PC-3 (cell line): ENCODE data around the gene HOPX. TPM values are rescaled to one million over a fixed set of nuclear protein-coding genes. Genes with fewer than 3 reads are reported as not detected.
A peak's percentile ranks its signal among the peaks of the same experiment; 100 is the strongest.

ENCODE experiments used
- ATAC-seq: fragments of 200-7000 bp; cut with Tn5 transposase; 2 replicates; pipeline ENCODE4 v1.9.1; 2020; ENCODE audit warnings: mild to moderate bottlenecking, moderate library complexity
- BruUV-seq: library from RNA; stranded (reverse); fragments of 400-500 nt; replicated peaks from 2 replicates; lab custom pipeline; 2021; lab: Mats Ljungman, UMichigan
- CTCF ChIA-PET: fragments of 300-600 bp; sonication (Branson Sonifier 250); formaldehyde crosslinking; loops from one replicate; lab custom pipeline; 2022; ENCODE audit warnings: antibody characterized with exemption; lab: Charles Lee
- POLR2A ChIA-PET: fragments of 300-600 bp; sonication (Branson Sonifier 250); formaldehyde crosslinking; loops from one replicate; lab custom pipeline; 2022; ENCODE audit warnings: antibody characterized with exemption; ENCODE audit not compliant: unreplicated experiment; lab: Charles Lee
- DNase-seq: peaks from one replicate; pipeline ENCODE4 v3.0.0-alpha.2; 2015
- H2AFZ ChIP-seq: fragments of 300-600 bp; sonication (generic); 2 replicates; pipeline ENCODE4 v1.6.0; 2016; ENCODE audit warnings: antibody characterized with exemption, low read length
- H3F3A ChIP-seq: fragments of 300-600 bp; sonication (generic); one replicate; pipeline ENCODE4 v1.6.0; 2017; ENCODE audit warnings: antibody characterized with exemption, low read length, control low read depth, mild to moderate bottlenecking; ENCODE audit not compliant: unreplicated experiment
- H3K27ac ChIP-seq: fragments of 300-600 bp; sonication (generic); 2 replicates; pipeline ENCODE4 v1.5.1; 2016; ENCODE audit warnings: mild to moderate bottlenecking, low read length
- H3K27me3 ChIP-seq: fragments of 300-600 bp; sonication (generic); 2 replicates; pipeline ENCODE4 v1.6.1; 2016; ENCODE audit warnings: low read length, mixed read lengths
- H3K36me3 ChIP-seq: fragments of 300-600 bp; sonication (generic); 2 replicates; pipeline ENCODE4 v1.6.1; 2016; ENCODE audit warnings: low read depth, mixed run types, low read length, mixed read lengths
- H3K4me1 ChIP-seq: fragments of 300-600 bp; sonication (generic); 2 replicates; pipeline ENCODE4 v1.5.1; 2016; ENCODE audit warnings: low read length; ENCODE audit not compliant: insufficient read depth
- H3K4me2 ChIP-seq: fragments of 300-600 bp; sonication (generic); 2 replicates; pipeline ENCODE4 v1.6.0; 2016; ENCODE audit warnings: low read length
- H3K4me3 ChIP-seq: fragments of 300-600 bp; sonication (generic); 2 replicates; pipeline ENCODE4 v1.5.1; 2016; ENCODE audit warnings: mild to moderate bottlenecking, low read length, mixed read lengths
- H3K79me2 ChIP-seq: fragments of 300-600 bp; sonication (generic); 2 replicates; pipeline ENCODE4 v1.6.1; 2017; ENCODE audit warnings: low read length, mixed read lengths
- H3K9ac ChIP-seq: fragments of 300-600 bp; sonication (generic); 2 replicates; pipeline ENCODE4 v1.6.0; 2016; ENCODE audit warnings: mild to moderate bottlenecking, low read length
- H3K9me2 ChIP-seq: fragments of 300-600 bp; sonication (generic); replicated peaks from 2 replicates; pipeline ENCODE4 v1.6.1; 2016; ENCODE audit warnings: mixed run types, low read length, mixed read lengths
- H3K9me3 ChIP-seq: fragments of 300-600 bp; sonication (generic); 2 replicates; pipeline ENCODE4 v1.6.1; 2016; ENCODE audit warnings: low read length, mixed read lengths
- H4K20me1 ChIP-seq: fragments of 300-600 bp; sonication (generic); 2 replicates; pipeline ENCODE4 v1.6.1; 2016; ENCODE audit warnings: low read length, mixed read lengths
- CTCF ChIP-seq: fragments of 300-600 bp; sonication (generic); conservative IDR thresholded peaks from 2 replicates; pipeline ENCODE4 v1.5.1; 2017; ENCODE audit warnings: antibody characterized with exemption, low read depth, mild to moderate bottlenecking, low read length
- EZH2 ChIP-seq: fragments of 300-600 bp; sonication (generic); IDR thresholded peaks from one replicate; pipeline ENCODE4 v1.6.1; 2017; ENCODE audit warnings: antibody characterized with exemption, mild to moderate bottlenecking, low read length; ENCODE audit not compliant: unreplicated experiment
- EZH2phosphoT487 ChIP-seq: fragments of 300-600 bp; sonication (generic); IDR thresholded peaks from 2 replicates; pipeline ENCODE4 v1.6.1; 2018; ENCODE audit warnings: mild to moderate bottlenecking, antibody characterized with exemption, low read length, borderline replicate concordance
- intact Hi-C: fragments of 100-400 bp; cut with micrococcal nuclease; formaldehyde crosslinking; loops from 2 replicates; pipeline ENCODE4 v1.9.0; 2023
- total RNA-seq: library from RNA; depleted of rRNA; stranded (reverse); fragments of >200 nt; gene quantifications from 2 replicates; pipeline ENCODE4 v1.2.3, GENCODE V29; 2014

The HOPX gene
- total RNA-seq, 1 experiment from 2014 or later, result 0.87 TPM

- Histone ChIP-seq H3K27ac (no peak overlapping the region), H3K4me2 (no peak overlapping the region), H3K36me3 (no peaks in the 10 kb centered on the region), H3K9me2 (no peaks in the 10 kb centered on the region), H3K4me3 (no peak overlapping the region), H4K20me1 (no peaks in the 10 kb centered on the region), H2AFZ (no peak overlapping the region), H3F3A (no peaks in the 10 kb centered on the region), H3K9me3 (no peaks in the 10 kb centered on the region), H3K27me3 (no peaks in the 10 kb centered on the region), H3K4me1 (0 out of 2 replicates have a peak, but pooled peaks cover 8% of the 10 kb centered on the region), H3K79me2 (no peaks in the 10 kb centered on the region), H3K9ac (no peak overlapping the region)
- intact Hi-C loops, result no loop called here
- DNase-seq, result no peak
- no peak for ATAC-seq
- TF ChIP-seq CTCF (no peak), EZH2phosphoT487 (no peak), EZH2 (no peak)
- BruUV-seq, result no TSS peak
- POLR2A ChIA-PET, result no interaction called here
- CTCF ChIA-PET, result interaction anchor here (0.6 kb wide), 1 partner anchor 83 kb away, joined by 3 read pairs; no protein-coding TSS in a partner anchor
These were observed 42.6 kb upstream of the HOPX start for GRCh38 chr4:56723659-56724230.

GRCh38 chr4:56723201-56723605, 42.1 kb upstream of the HOPX start:
- no peak for TF ChIP-seq CTCF
- no peaks in the 10 kb centered on the region for H3K9me2 ChIP-seq
- H3K9ac ChIP-seq, result no peak overlapping the region
- H3K27me3 ChIP-seq, result no peaks in the 10 kb centered on the region
- POLR2A ChIA-PET, result no interaction called here
- no peak overlapping the region for H2AFZ ChIP-seq
- CTCF ChIA-PET, result interaction anchor here (0.6 kb wide), 1 partner anchor 82 kb away, joined by 3 read pairs; no protein-coding TSS in a partner anchor
- no peak overlapping the region for H3K27ac ChIP-seq
- H4K20me1 ChIP-seq, result no peaks in the 10 kb centered on the region
- H3K4me2 ChIP-seq, result no peak overlapping the region
- H3K36me3 ChIP-seq, result no peaks in the 10 kb centered on the region
- no peak overlapping the region for H3K4me3 ChIP-seq
- DNase-seq (peak; percentile 45), ATAC-seq (peak; percentile 69)
- intact Hi-C loops, result no loop called here
- BruUV-seq, result no TSS peak
- no peaks in the 10 kb centered on the region for H3F3A ChIP-seq
- H3K9me3 ChIP-seq, result no peaks in the 10 kb centered on the region
- 0 out of 2 replicates have a peak, but pooled peaks cover 3% of the 10 kb centered on the region for H3K4me1 ChIP-seq
- H3K79me2 ChIP-seq, result no peaks in the 10 kb centered on the region

- DNase-seq, result no peak
- Histone ChIP-seq H3K9ac (no peak overlapping the region), H3K36me3 (no peaks in the 10 kb centered on the region), H3K79me2 (no peaks in the 10 kb centered on the region), H3K4me2 (no peak overlapping the region), H4K20me1 (no peaks in the 10 kb centered on the region), H3K9me2 (no peaks in the 10 kb centered on the region), H3K27me3 (no peaks in the 10 kb centered on the region), H3K27ac (no peak overlapping the region), H3K9me3 (no peaks in the 10 kb centered on the region), H3K4me1 (no peaks in the 10 kb centered on the region), H3K4me3 (no peak overlapping the region), H2AFZ (no peak overlapping the region), H3F3A (no peaks in the 10 kb centered on the region)
- BruUV-seq, result no TSS peak
- POLR2A ChIA-PET, result no interaction called here
- CTCF ChIA-PET, result interaction anchor here (0.5 kb wide), 1 partner anchor 92 kb away, joined by 3 read pairs; no protein-coding TSS in a partner anchor
- intact Hi-C loops, result no loop called here
- no peak for ATAC-seq
- TF ChIP-seq EZH2phosphoT487 (no peak), CTCF (no peak), EZH2 (no peak)
These were observed 27.1 kb upstream of the HOPX start for GRCh38 chr4:56708146-56708545.
